ENCODE measurements around the gene NKD2. TPM values are rescaled to one million over a fixed set of nuclear protein-coding genes. Genes with fewer than 3 reads are reported as not detected.
"Not testable (repeated sequence)": the region's sequence is repeated elsewhere in the genome, so short reads cannot be mapped to it uniquely, and the experiment has no call there.

The NKD2 gene, protein sequence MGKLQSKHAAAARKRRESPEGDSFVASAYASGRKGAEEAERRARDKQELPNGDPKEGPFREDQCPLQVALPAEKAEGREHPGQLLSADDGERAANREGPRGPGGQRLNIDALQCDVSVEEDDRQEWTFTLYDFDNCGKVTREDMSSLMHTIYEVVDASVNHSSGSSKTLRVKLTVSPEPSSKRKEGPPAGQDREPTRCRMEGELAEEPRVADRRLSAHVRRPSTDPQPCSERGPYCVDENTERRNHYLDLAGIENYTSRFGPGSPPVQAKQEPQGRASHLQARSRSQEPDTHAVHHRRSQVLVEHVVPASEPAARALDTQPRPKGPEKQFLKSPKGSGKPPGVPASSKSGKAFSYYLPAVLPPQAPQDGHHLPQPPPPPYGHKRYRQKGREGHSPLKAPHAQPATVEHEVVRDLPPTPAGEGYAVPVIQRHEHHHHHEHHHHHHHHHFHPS
- polyA plus RNA-seq (ENCODE audit: insufficient read length in 3 of 3), result 10 to 100 TPM; 16.4 to 21.1 (median 20.5) TPM
- long read RNA-seq, donor 1, partial matches to known transcripts, result 0 of 3 reads
- long read RNA-seq, donor 1, other reads (novel, unspliced or antisense), result 0 of 3 reads
- long read RNA-seq, donor 2, partial matches to known transcripts, result 0 of 1 reads
- long read RNA-seq, donor 2, other reads (novel, unspliced or antisense), result 0 of 1 reads
- long read RNA-seq, donor 3, partial matches to known transcripts, result 0 of 1 reads
- long read RNA-seq, donor 3, other reads (novel, unspliced or antisense), result 0 of 1 reads
- long read RNA-seq, donor 4, partial matches to known transcripts, result 0 of 6 reads
- long read RNA-seq, donor 4, other reads (novel, unspliced or antisense), result 0 of 6 reads
- long read RNA-seq, donor 5, partial matches to known transcripts, result 0 of 2 reads
- long read RNA-seq, donor 5, other reads (novel, unspliced or antisense), result 0 of 2 reads
- long read RNA-seq, donor 6, partial matches to known transcripts, result 0 of 7 reads
- long read RNA-seq, donor 6, other reads (novel, unspliced or antisense), result 0 of 7 reads
- long read RNA-seq, donor 7, partial matches to known transcripts, result 0 of 4 reads
- long read RNA-seq, donor 7, other reads (novel, unspliced or antisense), result 0 of 4 reads
- long read RNA-seq, donor 8, partial matches to known transcripts, result 0 of 1 reads
- long read RNA-seq, donor 8, other reads (novel, unspliced or antisense), result 0 of 1 reads
- long read RNA-seq, donor 9, partial matches to known transcripts, result 0 of 4 reads
- long read RNA-seq, donor 9, other reads (novel, unspliced or antisense), result 0 of 4 reads
- long read RNA-seq, donor 10, result 0 reads
- long read RNA-seq, donor 11, partial matches to known transcripts, result 0 of 3 reads
- long read RNA-seq, donor 11, other reads (novel, unspliced or antisense), result 0 of 3 reads
- long read RNA-seq, donor 12, partial matches to known transcripts, result 0 of 7 reads
- long read RNA-seq, donor 12, other reads (novel, unspliced or antisense), result 0 of 7 reads
- long read RNA-seq, donor 13, partial matches to known transcripts, result 0 of 1 reads
- long read RNA-seq, donor 13, other reads (novel, unspliced or antisense), result 0 of 1 reads
- long read RNA-seq, donor 14, transcript NKD2-202 (10 exons, 2,155 nt), result major isoform, 7 of 34 reads
- long read RNA-seq, donor 14, partial matches to known transcripts, result 23 of 34 reads
- long read RNA-seq, donor 14, other reads (novel, unspliced or antisense), result 0 of 34 reads
- long read RNA-seq, donor 15, partial matches to known transcripts, result 0 of 6 reads
- long read RNA-seq, donor 15, other reads (novel, unspliced or antisense), result 0 of 6 reads
- long read RNA-seq, donor 16, partial matches to known transcripts, result 0 of 4 reads
- long read RNA-seq, donor 16, other reads (novel, unspliced or antisense), result 0 of 4 reads

DNA sequence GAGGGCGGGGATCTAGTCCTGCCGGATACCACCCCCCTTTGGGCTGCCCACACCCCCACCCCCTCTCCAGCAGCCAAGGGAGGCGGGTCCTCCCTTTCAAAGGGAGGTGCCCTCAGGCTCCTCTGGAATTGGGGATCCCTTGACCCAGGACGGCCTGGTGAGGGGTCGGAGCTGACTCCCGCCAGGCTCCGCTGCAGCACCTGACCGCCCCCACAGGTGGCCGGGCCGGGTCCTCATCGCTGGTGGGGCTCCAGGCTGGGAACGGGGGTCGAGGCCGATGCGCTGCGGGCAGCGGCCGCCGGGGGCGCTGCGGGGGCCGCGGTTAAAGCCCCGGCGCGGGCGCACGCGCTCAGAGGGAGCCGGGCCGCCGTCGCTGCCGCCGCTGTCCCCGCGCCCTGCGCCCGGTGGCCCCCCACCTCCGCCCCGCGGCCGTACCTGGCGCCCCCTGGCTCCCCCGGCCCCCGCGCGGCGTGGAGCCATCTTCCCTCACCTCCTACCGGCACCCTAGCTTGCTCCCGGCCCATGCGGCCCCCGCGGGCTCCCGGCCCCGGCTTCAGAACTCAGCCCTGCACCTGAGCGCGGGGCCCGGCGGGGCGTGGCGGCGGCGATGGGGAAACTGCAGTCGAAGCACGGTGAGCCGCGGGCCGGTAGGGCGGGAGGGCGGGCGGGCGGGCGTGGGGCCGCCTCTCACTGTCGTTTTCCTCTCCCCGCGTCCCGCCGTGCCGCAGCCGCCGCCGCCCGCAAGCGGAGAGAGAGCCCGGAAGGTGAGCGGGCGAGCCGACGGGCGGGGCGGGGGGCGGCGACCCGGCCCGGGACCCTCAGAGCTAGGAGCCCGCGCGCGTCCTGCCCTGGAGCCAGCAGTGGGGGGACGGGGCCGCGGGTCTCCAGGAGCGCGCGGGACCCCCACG is at the start of gene NKD2:
NKD2 (plus strand) TSS at position 352 of the 908 bp plus-strand sequence; CDS start at position 608, 256 bp downstream.
- no peak for DNase-seq

DNA sequence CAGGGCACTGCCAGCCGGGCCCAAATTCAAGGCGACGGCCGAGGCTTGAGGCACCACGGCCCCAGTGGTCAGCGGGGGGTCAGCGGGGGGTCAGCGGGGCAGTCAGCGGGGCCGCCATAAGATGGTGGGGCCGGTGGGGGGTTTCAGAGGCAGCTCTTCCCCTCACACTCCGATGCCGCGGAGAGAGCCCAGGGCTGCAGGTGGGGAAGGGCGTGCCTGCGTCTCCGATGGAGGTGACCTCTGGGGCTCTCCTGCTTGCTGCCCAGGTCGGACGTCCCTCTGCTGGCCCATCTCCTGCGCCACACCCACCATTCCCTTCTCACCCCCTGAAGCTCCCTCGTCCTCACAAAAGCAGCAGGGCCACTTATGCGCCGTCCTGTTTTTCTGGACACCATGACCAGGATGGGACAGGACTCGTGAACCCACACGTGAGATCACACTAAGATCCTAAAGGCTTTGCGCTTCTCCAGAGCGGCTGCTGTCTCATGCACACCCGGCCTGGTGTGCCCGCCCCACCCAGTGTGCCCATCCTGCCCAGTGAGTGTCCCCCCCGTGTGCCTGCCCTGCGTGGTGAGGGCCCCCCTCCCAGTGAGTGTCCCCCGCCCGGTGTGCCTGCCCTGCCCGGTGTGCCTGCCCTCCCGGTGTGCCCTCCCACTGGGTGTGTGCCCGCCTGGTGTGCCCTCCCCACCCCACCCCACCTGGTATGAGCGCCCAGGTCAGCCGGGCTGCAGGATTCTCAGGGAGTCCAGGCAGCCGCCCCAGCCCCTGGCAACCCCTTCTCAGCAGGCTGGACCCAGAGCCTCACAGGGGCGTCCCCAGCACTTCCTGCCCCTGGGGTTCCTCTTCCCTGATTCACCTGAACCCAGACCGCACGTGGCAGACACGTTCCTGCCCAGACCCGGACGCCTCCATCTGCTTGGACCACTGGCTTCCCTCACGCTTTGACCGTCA is 48.7 kb upstream of the NKD2 start:
- no peak for DNase-seq

DNA sequence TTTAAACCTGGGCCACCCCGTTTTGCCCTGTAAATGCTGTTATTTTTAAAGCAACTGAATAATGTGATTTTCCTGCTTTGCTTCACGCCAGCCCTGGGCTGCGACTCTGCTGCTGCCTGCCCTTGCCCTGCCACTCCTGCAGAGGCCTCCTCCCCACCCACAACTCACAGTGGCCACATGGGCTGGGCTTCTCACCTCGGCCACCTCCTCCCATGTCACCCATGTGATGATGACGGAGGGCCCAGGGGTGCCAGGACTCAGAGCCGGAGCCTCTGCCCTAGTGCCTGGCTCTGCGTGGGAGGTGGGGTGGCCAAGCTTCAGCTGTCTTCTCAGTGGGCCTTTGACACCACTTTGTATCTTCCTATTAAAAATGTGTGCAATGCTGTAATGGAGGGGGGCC is 48.1 kb upstream of the NKD2 start:
- DNase-seq, result no peak

GRCh38 chr5:961002-961710 is 47.4 kb upstream of the NKD2 start:
- DNase-seq, result no peak

DNA sequence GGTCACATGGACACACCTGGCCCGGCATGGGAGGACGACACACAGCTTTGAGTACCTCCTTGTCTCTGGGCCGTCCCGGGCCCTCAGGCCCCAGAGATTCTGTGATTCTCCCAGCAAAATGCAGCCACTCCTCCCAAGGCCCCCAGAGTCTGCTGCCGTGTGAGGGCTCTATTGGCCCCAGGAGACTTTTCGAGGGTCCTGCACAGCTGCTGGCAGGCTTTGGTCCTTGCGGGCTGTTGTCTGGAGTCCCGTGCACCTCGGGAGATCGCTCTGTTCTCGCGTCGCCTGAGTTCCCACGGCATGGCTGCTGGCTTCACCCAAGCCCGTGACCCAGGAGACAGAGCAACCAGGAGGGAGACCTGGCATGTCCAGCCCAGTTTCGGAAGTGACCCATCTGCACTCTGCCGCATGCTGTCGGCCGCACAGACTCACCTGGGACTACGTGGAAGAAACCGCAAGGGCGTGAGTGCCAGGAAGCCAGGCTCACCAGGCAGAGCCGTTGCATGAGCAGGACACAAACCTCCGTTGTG is 46.8 kb upstream of the NKD2 start:
- no peak for DNase-seq

GRCh38 chr5:962386-962785 is 46.2 kb upstream of the NKD2 start:
- no peak for DNase-seq

- DNase-seq, result no peak
These were observed 45.8 kb upstream of the NKD2 start for GRCh38 chr5:962801-963200.

DNA sequence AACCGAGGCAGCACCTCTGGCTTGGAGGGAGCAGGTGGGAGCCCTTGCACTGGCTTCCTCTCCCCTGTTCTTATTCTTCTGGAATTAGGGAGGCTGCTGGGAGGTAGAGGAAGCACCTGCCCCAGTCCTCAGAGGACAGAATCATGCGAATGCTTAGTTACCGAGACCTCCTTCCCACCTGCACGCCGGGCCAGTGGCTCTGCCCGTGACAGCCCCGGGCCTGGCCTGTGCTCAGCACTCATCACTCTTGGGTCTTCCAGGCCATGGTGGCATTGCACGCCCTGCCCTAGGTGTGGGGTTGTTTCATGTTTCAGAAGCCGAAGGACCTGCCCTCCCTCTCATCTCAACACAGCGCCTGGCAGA is 45.3 kb upstream of the NKD2 start:
- DNase-seq, result no peak

- peak; percentile 84 for DNase-seq
These were observed 44.7 kb upstream of the NKD2 start for GRCh38 chr5:963673-964531.

GRCh38 chr5:964821-965220 is 43.8 kb upstream of the NKD2 start:
- DNase-seq, result no peak

- no peak for DNase-seq
These were observed 42.8 kb upstream of the NKD2 start for GRCh38 chr5:965604-966344.

- DNase-seq, result no peak
These were observed 42.3 kb upstream of the NKD2 start for GRCh38 chr5:966345-966710.

- no peak for DNase-seq
These were observed 41.7 kb upstream of the NKD2 start for GRCh38 chr5:966941-967340.

- no peak for DNase-seq
These were observed 39.7 kb upstream of the NKD2 start for GRCh38 chr5:968881-969280.

GRCh38 chr5:969408-969839 is 39.2 kb upstream of the NKD2 start:
- no peak for DNase-seq

- not testable (repeated sequence) for DNase-seq
These were observed 36.0 kb upstream of the NKD2 start for GRCh38 chr5:972575-972974.
